NAMALWA (cell line): Measurements from ENCODE around the gene CRYGD.
"Not testable (repeated sequence)": the region's sequence is repeated elsewhere in the genome, so short reads cannot be mapped to it uniquely, and the experiment has no call there.

Experiments
- DNase-seq: peaks from one replicate; pipeline ENCODE4 v3.0.0-alpha.2; 2015; ENCODE audit warnings: low spot score

CRYGD gene

DNA sequence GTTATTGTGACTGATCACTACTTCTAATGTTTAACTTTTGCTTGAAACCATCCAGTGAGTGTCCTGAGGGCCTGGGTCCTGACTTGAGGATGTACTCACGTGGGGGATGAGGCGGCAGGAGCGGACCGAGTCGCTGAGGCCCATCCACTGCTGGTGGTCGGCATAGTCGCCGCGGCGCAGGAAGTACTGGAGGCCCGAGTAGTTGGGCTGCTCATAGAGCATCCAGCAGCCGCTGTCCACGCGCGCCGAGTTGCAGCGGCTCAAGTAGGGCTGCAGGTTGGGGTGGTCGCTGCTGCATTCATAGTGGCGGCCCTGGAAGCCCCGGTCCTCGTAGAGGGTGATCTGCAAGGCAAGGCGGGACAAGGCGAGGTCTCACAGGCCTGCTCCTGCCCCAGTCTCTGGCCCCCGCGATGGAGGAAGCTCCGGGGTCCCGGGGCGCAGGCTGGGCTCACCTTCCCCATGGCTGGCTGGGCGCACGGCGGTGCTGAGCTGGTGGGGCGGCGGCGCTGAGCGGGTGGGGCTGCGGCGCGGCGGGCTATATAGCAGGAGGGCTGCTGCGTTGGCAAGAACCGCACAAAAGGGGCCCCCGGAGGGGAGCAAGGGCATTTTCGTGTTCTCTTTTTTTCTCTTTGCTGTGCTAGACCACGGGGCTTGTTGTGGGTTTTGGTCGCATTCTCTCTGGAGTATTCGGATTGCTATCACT, at the start of gene CRYGD:
Gene CRYGD, minus strand, starts transcription at position 512 of the 703 bp plus-strand sequence. Its CDS starts 51 bp downstream, at position 461.
- DNase-seq, result not testable (repeated sequence)

DNA sequence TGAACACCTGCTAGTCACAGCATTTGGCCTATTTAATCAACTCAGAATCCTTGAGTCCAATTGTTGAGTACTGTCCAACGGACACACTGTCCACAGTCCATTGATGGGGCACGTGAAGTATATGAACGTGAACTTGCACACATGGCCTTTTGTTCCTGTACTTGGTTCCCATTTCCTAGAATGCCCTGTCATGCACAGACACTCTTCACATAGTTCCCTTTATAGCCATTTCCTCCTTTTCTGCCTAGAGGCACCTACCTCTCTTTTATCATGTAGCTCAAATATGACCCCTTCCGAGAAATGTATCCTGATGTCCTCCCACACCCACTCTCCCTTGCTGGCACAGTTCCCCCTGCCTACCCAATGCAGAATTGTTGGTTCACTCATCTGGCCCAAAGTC, 47.8 kb upstream of the CRYGD start:
- DNase-seq, result no peak

DNA sequence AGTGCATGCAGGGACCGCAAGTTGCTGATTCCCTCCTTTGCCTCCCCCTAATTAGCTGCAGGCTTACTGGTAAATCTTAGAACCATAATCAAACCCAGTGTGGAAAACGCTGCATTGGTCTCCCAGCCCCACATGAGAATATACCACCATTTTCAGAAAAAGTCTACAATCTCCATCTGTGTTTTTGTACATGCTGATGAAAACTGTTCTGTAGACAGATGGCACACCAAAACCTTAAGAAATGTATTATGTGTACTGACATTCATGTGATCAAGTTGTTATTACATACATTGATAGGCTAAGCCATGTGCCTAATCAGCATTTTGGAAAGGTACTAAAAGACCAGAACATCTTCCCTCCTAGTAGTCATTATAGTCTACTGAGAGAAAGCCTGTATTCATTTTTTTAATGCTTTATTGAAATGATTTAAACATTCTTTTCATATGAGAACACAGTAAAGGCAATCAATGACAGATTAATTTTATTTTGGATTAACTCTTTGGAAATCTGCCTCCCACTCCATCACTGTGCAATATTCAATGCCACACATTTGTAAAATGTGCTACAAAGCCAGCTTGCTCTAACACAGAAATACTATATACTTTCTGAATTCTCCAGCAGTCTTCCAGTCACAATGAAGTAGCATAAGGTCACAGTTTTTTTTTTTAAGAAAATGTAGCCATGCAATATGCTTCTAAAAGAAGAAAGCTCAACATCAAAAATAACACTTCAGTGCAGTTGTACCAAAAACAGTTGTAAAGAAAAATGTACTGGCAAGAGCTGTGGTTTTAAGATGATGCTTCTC, 40.8 kb upstream of the CRYGD start:
- no peak for DNase-seq

DNA sequence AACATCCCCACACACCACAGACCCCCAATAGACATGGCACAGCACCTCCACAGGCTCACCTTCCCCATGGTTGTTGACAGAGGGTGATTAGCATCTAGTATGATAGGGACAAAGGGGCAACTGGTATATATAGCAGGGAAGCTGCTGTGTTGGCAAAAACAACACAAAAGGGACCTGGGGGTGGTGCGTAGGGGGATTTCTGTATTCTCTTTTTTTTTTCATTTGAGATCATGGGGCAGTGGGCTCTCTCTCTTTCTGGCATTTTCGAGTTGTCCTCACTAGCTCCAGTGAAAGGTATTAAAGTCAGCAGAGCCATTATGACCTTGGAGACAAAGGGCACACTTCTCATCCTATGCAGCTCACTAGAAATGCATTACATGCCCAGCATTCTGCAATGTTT, 39.2 kb upstream of the CRYGD start, which contains the start of gene CRYGA:
Gene CRYGA, minus strand, starts transcription at position 101 of the 400 bp plus-strand sequence. Its CDS starts 33 bp downstream, at position 68.
- no peak for DNase-seq

DNA sequence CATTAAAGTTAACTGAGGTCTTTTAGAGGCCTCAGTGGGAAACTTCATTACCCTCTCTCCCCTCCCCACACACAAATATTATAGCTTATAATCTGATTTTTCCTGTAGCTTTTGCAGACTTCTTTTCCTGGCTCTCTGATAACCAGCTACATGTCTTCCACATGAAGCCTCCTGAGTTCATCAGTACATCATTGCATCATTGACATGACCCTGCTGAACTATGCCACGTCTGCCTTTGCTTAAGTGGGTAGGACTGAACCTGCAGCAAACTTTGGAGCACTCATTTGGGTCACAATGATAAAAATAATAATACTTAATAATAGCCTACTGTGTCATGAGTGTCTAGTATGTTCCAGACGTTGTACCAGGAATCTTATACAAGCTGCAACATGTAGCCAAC, 32.1 kb upstream of the CRYGD start:
- DNase-seq, result no peak

DNA sequence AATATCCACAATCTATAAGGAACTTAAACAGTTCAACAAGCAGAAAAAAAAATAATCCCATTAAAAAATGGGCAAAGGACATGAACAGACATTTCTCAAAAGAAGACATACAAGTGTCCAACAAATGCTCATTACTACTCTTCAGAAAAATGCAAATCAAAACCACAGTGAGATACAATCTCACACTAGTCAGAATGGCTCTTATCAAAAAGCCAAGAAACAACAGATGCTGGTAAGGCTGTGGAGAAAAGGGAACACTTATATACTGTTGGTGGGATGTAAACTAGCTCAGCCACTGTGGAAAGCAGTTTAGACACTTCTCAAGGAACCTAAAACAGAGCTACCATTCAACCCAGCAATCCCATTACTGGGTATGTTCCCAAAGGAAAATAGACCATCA, 28.8 kb upstream of the CRYGD start:
- DNase-seq, result no peak

DNA sequence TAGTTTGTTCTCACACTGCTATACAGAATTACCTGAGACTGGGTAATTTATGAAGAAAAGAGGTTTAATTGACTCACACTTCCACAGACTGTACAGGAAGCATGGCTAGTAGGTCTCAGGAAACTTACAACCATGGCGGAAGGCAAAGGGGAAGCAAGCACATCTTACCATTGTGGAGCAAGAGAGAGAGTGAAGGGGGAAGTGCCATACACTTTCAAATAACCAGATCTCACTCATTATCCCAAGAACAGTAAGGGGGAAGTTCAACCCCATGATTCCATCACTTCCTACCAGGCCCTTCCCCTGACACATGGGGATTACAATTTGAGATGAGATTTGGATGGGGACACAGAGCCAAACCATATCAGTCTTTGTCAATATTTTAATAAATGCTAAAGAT, 26.6 kb upstream of the CRYGD start:
- DNase-seq, result no peak

DNA sequence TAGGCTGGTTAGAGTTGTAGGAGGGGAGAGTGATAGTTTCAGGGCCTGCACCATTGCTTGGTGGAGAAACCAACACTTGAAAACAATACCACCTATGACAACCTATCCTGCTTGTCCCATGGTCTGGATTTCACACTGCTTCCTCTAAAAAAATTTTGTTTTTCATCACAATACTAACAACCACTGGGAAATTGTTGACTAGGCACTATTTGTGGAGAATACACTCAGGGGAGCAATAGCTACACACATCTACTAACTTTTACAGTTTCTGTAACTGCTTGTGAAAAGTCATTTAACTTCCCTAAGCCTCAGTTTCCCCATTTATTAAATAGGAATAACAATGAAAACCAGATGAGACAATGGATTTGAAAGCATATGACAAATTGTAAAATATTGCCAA, 25.8 kb upstream of the CRYGD start:
- DNase-seq, result no peak

DNA sequence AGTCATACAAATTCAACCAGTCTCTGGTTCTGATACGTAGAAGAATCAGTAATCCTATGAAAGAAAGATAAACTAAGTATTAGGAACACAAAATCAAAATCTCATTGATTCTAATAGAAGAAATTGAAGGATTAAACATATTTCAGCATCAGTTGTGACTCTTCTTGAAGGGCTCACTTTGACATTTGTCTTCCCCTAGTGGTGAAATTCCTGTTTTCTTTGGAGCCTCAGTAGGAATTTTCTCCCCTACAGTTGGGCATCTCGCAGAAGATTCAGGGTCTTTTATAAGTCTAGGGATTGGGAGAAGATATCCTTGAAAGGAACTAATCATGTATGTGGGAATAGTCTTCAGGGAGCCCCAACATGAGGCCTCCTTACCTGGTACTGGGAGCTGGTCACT, 24.5 kb upstream of the CRYGD start:
- no peak for DNase-seq

DNA sequence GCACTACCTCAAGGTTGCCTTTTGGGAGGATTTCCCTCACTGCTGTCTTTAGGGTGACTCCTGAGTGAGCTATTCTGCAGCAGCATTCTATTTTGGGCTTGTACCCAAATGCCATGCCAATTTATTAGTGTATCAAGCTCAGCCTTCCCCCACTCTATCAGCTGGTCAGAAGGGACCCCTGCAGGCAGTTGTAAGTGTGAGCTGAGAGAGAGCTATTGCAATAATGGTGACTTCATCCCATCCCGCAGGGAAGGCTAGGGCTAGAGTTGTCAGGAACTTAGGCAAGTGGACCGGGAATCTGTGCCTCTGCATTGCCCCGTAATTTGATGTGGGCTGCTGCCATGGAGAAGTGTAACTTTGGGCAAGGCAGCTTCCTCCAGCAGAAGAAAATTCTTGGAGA, 23.4 kb upstream of the CRYGD start:
- no peak for DNase-seq

DNA sequence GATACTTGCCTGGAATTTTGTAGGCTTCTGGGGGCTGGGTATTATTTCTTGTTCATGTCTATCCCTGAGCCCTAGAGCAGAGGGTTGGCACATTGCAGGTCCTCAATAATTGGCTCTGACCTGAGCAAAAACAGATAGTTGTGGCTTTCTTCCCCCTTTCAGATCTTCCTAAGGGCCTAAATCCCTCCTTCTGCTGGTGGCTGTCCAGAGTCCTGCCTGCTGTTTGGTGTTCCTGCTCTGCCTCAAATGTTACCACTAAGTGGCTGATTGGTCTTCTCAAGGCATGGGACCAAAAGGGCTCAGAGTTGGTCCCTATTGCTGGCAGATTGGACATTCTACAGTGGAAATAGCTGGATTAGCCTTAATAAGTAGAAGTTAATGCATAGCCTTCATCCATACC, 22.7 kb upstream of the CRYGD start:
- DNase-seq, result no peak

DNA sequence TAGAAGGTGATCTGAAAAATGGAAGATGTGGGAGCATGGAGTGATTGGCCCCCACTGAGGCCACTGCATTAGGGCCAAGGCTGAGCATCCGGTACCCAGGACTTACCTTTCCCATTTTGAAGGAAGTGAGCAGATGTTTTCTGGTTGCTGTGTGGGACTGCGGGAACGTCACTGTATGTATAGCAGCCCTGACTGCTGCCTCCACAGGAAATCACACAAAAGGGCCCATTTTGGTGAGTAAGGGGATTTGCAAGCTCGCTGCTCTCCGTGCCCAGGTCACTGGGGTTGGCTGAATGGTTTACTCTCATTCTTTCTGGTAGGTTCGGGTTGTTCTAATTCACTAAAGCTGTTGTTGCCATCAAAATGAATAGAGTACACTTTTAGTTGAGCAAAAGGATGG, 21.7 kb upstream of the CRYGD start, which contains the start of gene CRYGB:
Gene CRYGB, minus strand, starts transcription at position 153 of the 400 bp plus-strand sequence. Its CDS starts 38 bp downstream, at position 115.
- no peak for DNase-seq

DNA sequence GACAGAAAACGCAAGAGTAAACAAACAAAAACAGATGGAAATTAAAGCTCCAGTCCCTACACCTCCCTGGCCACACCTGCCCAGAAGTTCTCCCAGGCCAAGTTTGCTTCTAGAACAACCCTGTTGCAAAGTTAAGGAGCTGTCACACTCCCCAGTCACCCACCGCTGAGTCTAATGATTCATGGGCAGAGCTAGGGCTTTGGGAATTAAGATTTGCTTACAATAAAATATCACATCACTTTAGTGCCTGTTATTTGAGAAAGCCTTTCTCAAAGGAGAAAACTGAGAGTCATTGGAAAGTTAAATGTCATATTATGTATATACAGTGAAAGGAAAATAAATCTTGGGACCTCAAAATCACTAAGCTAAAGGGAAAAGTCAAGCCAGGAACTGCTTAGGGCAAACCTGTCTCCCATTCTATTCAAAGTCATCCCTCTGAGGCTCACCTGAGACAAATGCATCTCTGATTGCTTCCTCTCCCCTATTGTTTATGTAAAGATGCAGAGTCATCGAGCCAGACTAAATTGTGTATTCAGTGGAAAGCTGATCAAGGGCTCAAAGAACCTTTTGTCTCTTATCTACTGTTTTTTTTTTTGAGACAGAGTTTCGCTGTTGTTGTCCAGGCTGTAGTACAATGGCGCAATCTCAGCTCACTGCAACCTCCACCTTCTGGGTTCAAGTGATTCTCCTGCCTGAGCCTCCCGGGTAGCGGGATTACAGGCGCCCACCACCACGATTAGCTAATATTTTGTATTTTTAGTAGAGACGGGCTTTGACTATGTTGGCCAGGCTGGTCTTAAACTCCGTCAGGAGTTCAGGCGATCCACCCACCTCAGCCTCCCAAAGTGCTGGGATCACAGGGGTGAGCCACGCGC, 18.8 kb upstream of the CRYGD start:
- no peak for DNase-seq

DNA sequence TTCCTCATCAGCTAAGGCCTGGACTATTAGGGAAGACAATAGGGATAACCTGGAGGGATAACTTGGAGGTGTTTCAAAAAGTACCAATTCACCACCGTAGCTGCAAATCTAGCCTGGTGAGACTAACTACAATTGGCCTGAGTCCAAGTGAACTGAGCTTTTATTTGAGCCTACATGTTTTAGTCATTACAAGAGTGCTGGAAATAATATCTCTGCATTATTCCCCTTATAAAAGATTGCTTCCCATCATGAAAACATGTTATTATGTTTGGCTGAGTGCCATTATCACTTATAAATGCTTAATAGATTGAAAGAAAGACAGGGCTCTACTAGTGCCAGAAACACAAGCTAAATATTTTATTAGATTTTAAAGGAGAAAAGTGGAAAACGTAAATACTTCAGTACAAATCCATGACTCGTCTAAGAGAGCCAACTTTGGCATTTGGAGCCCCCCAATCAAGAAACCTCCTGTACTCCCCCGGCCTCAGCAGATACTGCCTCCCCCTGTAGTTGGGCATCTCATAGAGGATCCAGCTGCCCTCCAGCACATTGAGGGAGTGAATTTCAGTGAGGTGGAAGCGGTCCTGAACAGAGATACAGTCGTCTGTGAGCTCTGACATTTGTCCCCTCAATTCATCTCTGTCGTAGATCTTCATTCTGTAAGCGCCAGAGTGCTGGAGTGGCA, 18.1 kb upstream of the CRYGD start:
- DNase-seq, result no peak

DNA sequence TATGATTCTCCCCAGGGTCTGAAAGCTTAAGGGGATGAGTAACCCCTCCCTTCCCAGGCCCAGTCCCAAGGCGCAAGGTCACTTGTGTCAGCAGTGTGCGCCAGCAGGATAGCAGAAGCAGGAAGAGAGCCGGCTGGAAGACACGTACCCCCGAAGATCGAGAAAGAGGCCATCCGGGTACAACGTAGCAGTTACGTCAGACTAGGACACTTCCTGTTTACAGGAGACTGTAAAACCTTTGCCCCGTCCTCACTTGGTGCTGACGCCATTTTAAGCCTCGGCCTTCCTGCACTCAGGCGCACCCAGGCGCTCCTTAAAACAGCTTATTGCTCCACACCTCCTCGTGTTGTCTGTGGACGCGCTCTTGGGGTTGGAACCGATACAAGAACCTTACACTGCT, 15.1 kb upstream of the CRYGD start:
- DNase-seq, result no peak

DNA sequence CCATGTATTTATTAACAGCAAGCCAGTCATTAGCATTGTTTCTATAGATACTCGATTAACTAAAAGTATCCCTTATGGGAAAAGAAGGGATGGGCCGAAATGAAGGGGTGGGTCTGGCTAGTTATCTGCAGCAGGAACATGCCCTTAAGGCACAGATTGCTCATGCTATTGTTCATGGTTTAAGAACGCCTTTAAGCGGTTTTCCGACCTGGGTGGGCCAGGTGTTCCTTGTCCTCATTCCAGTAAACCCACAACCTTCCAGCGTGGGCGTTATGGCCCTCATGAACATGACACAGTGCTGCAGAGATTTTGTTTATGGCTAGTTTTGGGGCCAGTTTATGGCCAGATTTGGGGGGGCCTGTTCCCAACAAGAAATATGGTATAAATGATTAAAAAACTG, 14.0 kb upstream of the CRYGD start:
- DNase-seq, result not testable (repeated sequence)

DNA sequence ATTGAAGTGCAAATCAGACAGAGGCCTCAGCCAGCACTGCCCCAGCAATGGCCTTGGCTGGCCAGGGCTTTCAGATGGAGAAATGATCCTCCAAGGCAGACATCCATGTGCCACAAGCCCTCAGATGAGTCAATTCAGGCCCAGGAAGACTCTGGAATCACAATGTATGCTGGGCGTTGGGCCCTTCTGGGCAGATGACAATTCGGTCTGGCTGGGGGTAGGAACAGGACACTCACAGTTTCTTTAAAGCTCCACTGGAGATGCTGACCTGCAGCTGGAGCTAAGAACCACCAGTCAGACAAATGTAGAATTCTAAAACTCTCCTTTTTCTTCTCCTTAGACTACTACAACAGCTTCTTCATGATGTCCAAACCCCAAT, 12.4 kb upstream of the CRYGD start:
- DNase-seq, result no peak

DNA sequence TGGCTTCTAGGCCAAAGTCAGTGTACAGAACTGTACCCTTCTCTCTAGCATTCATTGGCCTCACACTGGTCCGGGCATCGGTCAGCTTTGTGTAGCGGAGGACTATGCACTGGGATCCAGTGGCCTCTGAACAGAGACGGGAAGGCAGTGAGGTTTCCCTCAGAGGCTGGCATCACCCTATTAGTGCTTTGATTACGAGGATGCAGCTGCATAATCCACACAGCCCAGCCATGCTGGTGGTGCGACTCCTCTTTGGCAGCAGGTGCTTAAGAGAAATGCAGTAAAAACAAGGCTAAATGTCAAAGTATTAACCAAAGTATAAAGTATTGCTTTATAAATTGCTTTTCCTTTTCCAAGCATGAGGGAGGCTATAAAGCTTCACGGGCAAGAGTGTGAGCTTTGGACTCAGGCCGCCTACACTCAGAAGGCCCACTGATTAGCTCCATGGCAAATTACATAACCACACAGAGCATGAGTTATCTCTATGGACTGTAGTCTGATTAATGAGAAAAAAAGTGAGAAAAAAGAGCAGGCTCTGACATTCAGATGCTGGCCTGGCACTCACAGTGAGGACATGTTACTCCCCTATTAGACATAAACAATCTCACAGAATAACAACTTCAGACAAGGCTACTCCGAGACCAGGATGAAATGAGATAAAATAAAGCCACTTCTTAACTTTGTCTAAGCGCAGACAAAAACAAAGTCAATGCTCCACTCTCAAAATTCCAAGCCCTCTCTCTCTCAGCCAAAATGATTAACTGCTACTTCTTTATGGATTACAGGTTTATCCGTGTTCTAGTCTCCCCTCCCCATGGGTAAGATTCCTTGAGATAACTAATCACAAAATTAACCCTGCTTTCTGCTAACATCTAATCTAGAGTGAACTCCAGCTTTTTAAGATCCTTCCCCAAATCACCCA, 11.7 kb upstream of the CRYGD start:
- DNase-seq, result no peak

DNA sequence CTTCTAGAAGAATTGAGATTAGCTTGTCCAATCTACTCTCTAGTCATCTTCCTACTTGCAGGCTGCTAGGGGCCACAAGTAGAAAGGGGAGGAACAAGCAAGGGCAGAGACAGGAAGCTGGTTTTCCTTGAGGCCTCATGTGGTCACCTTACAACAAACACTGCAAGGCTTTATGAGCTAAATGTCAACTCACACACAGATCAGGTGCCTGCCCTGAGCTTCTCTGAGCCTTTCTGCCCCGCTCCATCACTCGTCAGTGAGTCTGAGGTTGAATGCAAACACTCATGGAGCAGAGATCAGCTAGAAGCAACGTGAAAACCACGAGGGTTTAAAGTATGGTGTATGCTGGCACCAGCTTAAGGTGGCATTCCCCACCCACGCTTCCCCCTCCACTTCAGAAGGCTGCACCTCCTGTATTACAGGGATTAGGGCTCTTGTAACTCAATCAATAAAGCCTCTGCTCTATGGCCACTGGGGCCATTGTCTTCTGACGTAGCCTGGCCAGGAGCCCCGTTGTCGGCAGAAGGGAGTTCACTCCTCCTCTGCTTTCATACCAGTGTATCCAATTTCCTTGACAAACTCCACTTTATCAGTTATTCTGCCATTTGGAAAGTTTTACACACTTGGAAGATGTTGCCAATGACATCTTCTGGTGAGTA, 10.7 kb upstream of the CRYGD start:
- no peak for DNase-seq

DNA sequence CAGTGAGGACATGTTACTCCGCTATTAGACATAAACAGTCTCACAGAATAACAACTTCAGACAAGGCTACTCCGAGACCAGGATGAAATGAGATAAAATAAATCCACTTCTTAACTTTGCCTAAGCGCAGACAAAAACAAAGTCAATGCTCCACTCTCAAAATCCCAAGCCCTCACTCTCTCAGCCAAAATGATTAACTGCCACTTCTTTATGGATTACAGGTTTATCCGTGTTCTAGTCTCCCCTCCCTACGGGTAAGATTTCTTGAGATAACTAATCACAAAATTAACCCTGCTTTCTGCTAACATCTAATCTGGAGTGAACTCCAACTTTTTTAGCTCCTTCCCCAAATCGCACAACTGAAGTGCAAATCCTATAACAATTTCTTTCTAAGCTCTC, 6.4 kb upstream of the CRYGD start:
- DNase-seq, result no peak
